ENCODE data around the gene TXNDC17.
"Not testable (repeated sequence)": the region's sequence is repeated elsewhere in the genome, so short reads cannot be mapped to it uniquely, and the experiment has no call there.

The TXNDC17 gene

DNA sequence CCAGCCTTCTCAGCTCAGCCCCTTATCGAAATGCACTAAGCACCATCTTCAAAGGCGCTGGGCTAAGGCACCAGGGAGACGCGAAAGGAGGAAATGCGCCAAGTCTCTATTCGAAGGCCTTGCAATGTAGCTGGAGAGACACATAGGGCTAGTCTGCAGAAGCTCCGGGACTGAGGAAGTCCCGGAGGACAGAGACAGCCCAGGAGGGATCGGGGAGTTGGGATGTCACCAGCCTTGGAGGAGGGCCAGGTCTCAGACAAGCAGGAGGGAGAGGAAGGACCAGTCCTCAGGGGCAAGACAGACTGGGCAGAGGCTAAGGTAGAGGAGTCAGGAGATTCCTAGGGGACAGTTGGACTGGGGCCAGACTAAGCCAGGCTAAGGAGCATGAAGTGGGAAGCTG, 19.2 kb downstream of the TXNDC17 start:
- no peak for DNase-seq (ENCODE audit: low read depth in 2 of 2, low spot score in 1 of 2)

DNA sequence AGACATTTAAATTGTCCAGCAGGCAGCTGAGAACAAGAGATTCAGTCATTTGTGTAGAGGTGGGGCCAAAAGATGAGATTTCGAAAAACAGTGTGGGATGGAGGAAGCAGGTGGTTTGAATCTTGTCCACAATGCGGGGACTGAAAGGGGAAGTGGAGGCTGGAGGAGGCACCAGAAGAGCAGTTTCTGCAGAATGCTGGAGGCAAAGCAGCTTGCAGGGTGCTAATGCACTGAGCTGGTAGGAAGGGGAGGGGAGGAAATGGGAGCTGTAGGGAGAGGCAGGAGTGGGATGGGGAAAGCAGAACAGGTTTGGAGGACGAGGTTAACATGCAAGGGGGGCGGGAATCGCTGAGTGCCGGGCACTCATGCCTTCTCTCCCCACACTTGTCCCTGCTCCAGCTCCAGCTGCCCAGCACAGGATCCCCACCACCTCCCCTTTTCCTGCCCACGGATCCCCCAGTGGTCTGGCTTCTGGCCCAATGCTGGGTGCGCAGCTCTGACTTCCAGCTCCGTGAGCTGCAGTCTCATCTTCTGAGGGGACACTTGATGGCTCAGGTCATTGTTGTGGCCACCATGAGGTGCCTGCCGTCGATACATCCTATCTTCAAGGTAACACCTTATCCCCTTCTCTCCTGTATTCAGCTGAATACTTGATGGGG, 20.1 kb downstream of the TXNDC17 start:
- no peak for DNase-seq (ENCODE audit: low read depth in 2 of 2, low spot score in 1 of 2)

DNA sequence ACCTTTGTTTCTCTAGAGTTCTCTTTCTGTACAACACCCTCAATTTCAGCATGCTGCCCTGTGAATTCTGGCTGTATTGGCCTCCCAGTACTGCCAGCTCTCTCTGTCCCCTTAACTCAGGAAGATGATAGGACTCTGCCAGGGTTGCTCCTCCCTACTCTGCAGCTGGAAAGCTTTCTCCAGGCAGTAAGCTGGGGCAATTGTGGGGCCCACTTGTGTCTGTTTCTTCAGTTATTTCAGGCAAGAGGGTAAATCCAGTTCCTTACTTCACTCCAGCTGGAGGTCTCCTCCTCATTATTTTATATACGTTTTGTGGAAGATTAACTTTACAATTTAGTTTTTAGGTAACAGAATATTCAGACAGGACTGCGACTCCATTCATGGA, 20.6 kb downstream of the TXNDC17 start:
- DNase-seq (ENCODE audit: low read depth in 2 of 2, low spot score in 1 of 2): no peak

DNA sequence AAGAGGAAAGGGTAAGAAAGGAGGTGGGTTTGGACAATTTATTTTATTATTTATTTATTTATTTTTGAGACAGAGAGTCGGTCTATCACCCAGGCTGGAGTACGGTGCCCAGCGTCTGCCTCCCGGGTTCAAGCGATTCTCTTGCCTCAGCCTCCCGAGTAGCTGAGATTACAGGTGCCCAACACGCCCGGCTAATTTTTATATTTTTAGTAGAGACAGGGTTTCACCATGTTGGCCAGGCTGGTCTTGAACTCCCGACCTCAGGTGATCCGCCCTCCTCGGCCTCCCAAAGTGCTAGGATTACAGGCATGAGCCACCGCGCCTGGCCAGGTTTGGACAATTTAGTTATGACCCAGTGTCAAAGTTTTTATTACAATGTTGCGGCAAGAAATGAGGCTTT, 22.3 kb downstream of the TXNDC17 start:
- not testable (repeated sequence) for DNase-seq (ENCODE audit: low read depth in 2 of 2, low spot score in 1 of 2)

DNA sequence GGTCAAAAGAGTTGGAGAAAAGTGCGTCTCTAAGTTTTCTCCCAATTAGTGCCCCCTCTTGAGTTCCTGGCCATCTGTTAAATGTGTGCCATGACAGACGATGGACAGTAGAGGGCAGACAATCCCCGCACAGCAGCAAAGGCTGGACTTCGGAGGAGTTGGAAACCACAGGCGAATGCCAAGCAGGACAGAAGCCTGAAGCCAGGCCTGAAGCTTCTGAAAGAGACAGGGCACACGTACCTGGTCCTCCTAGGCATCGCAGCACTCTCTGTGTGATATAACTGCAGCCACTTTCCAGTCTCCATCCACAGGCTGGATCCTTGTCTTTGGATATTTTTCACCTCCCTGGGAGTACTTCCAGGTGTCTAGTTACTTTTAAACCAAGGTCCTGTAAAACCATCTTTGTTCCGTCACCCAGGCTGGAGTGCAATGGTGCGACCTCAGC, 25.2 kb downstream of the TXNDC17 start:
- DNase-seq (ENCODE audit: low read depth in 2 of 2, low spot score in 1 of 2): no peak

DNA sequence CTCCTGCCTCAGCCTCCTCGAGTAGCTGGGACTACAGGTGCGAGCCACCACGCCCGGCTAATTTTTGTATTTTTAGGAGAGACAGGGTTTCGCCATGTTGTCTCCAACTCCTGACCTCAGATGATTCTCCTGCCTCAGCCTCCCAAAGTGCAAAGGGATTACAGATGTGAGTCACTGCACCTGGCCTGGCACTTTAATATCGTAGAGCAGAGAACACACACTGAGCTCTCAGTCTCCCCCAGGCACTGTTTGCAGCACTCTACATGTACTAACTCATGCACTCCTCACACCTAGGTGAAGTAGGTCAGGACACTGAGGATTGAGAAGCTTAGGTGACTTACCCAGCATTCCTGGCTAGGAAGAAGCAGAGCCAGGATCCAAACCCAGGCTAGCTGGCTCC, 25.7 kb downstream of the TXNDC17 start:
- DNase-seq (ENCODE audit: low read depth in 2 of 2, low spot score in 1 of 2): no peak

DNA sequence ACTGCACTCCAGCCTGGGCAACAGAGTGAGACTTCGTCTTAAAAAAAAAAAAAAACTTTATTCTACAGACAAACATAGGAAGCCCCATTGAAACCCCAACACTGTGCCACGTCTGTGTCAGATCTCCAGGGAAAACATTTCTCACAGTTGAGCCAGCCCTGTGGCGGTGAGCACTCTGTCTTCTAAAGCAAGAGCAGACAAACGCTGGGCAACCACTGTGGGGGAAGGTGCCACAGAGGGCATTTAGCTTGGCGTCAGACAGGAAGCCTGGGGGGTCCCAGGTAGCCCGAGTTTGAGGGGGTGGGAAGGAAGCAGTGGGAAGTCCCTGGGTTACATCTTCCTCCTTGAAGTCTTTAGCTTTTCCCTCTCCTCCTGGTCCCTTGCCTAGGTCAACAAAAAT, 26.7 kb downstream of the TXNDC17 start:
- DNase-seq (ENCODE audit: low read depth in 2 of 2, low spot score in 1 of 2): no peak

DNA sequence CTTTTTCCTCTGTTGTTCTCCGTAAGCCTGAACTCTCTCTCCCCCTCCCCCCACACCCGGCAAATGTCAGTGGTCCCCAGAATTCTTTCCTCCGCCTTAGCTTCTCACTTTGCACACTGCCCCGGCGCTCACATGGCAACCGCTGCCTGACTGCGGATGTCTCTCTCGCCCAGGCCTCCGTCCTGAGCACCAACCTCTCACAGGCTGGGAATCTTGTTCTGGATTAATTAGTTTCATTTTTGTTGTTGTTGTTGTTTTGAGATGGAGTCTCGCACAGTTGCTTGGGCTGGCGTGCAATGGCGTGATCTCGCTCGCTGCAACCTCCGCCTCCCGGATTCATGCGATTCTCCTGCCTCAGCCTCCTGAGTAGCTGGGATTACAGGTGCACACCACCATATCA, 27.4 kb downstream of the TXNDC17 start:
- no peak for DNase-seq (ENCODE audit: low read depth in 2 of 2, low spot score in 1 of 2)

DNA sequence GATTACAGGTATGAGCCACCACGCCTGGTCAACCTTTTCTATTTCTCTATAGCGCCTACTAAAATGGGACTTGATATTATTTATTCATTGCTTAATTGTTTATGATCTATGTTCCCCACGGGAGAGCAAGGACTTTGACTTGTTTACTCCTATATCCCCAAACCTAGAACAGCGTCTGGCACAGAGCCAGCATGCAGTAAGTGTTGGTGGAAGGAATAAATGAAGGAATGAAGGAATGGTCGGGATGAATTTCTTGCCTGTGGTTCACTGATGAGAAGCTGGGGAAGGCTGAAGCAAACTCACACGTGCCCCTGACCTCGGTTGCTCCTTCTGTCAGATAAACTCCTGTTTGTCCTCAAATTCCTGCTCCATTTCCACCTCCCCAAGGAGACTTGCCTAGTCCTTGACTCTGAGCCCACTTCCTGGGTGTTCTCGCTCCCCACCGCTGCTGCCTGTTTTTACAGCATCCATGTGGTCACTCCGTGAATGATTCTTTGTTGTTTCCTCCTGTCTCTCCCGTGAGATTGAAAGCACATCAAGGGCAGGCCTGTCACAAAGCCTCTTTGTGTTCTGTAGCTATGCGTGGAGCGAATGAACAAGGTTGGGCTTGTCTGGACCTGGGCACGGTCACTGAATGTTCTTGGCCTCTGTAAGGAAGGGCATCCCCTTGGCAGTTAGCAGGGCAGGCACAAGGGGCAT, 28.0 kb downstream of the TXNDC17 start:
- no peak for DNase-seq (ENCODE audit: low read depth in 2 of 2, low spot score in 1 of 2)

DNA sequence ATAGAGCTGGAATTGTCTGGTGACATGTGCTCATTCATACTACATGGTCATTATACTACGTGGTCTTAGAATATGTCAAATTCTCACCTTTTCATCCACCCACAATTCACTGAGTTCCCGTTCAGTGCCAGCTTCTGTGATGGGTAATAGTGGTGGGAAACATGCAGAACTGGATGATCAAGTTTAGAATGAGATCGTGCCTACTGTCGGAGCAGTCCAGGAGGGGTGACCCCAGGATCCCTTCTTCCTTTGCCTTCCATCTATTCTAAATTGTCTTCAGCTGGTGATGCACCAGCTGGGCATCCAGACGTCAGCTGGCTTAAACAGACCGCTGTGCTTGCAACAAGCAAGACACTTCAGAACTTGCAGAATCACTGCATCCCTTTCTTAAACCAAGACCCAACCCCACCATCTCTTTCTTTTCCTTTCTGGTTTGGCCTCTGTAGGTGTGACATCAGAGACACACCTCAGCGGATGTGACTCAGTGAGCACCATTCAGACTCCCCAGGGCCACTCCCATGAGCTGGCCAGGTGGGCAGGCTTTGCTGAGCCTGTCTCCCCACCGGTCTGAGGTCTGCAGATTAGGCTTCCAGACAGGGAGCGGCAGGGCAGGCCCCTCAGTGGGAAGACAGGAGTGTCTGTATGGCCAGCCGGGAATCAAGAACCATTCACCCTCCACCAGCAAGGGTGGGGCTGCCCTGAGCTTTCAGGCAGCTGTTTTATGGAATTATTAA, 28.8 kb downstream of the TXNDC17 start:
- no peak for DNase-seq (ENCODE audit: low read depth in 2 of 2, low spot score in 1 of 2)

DNA sequence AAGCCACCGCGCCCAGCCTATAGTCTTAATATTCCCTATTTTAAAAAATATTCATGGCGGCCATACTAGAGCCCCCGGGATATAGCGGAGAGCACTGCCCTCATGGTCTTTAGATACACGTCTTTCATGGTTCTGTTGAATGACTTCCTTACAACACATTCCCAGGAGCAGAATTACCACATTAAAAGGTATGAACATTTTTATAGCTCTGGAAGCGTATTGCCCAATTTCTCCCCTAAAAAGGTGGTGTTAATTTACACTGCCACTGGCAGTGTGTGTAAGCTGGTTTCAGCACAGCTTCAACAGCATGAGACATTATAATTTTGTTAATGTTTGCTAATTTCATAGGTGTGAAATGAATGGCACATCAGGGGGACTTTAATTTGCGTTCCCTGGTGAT, 29.7 kb downstream of the TXNDC17 start:
- no peak for DNase-seq (ENCODE audit: low read depth in 2 of 2, low spot score in 1 of 2)

DNA sequence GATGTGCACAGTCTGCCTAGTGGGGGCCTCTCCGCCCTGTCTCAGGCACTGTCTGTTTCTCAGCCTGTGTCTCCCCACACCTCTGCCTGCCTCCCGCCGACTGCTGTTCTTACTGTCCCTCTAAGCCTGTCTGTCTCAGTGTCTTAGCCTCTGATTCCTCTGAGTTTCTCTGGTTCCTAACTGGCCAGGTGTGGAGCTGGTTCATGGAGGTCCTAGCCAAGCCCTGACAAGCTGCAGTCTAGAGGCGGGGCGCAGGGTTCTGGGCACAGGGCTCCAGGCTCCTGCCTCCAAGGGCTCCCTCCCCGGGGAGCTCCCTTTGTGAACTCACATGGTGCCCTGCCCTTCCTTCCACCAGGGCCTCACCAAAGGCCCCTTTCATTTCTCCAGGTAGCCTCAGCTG, 30.1 kb downstream of the TXNDC17 start:
- DNase-seq (ENCODE audit: low read depth in 2 of 2, low spot score in 1 of 2): no peak

DNA sequence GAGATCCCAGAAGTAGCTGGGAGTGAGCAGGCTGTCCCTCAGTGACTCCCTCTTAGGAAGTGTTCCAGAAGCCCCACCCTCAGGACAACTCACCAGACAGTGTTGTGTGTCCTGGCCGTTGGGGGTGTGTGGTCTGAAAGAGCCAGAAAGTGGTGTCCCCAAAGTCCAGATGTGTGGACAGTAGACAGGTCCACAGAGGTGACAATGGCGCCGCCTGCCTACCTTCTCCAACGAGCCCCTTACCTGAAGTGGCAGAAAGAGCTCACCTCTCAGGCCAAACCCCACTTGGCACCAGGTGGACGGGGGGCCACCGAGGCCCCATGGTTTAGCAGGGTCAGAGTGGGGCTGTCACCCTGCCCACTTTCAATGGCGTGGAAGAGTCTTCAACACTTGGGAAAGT, 30.6 kb downstream of the TXNDC17 start:
- DNase-seq (ENCODE audit: low read depth in 2 of 2, low spot score in 1 of 2): no peak

DNA sequence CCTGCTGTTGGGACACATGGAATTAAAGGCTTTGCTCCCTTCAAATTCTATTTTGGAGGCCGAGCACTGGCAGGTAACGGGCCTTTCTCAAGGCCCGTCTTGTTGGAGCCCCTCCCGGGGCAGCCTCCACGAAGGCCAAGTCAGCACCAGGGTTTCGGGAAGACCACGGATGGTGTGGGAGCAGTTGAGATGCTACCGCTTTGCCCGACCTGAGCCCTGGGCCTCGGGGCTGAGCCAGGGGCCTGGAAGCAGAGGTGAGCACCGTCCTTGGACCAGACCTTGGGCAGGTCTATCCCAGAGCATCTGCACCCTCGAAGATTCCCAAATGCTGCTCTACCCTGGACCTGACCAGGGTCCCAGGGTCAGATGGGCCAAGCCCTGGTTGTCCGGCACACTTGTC, 33.7 kb downstream of the TXNDC17 start:
- no peak for DNase-seq (ENCODE audit: low read depth in 2 of 2, low spot score in 1 of 2)

DNA sequence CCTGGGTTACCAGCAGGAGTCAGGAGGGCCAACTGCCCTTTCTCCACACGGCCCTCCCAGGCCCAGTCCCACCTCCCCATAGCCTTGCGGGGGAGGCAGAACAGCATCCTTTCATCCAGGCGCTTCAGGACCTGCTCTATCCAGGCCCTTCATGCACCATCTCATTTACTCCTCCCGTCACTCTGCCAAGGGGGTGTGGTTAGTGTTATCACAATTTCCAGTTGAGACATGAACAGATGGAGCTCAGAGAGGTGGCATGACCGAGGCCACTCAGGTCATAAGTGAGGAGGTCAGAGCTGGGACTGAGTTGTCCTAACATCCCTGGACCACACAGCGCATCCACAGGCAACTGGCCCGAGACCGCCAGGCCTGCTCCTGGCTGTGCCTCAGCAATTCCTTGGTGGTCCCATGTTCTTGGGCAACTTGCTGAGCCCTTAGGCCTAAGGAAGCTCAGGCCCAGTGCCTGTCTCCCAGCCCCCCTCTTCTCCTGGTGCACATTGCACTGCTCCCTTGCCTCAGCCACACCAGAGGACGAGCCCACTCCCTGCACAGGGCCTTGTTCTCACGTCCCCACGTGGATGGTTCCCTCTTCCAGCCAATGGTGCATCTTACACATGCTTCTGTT, 34.5 kb downstream of the TXNDC17 start:
- DNase-seq (ENCODE audit: low read depth in 2 of 2, low spot score in 1 of 2): no peak

DNA sequence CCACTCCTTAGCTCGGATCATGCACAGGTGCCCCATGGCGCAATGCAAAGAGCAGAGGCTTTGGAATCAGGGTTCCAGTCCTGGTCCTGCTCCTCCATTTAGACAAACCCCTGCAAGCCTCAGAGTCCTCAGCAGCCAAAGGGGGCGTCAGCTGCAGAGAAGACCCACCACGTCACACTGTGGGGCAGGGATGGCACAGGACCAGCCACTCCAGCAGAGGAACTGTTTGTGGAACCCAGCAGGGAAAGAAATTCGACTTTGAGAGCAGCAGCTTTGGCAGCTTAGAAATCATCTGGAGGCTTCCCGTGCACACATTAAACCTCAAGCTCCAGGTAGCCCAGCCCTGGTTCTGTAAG, 35.9 kb downstream of the TXNDC17 start:
- DNase-seq (ENCODE audit: low read depth in 2 of 2, low spot score in 1 of 2): no peak

DNA sequence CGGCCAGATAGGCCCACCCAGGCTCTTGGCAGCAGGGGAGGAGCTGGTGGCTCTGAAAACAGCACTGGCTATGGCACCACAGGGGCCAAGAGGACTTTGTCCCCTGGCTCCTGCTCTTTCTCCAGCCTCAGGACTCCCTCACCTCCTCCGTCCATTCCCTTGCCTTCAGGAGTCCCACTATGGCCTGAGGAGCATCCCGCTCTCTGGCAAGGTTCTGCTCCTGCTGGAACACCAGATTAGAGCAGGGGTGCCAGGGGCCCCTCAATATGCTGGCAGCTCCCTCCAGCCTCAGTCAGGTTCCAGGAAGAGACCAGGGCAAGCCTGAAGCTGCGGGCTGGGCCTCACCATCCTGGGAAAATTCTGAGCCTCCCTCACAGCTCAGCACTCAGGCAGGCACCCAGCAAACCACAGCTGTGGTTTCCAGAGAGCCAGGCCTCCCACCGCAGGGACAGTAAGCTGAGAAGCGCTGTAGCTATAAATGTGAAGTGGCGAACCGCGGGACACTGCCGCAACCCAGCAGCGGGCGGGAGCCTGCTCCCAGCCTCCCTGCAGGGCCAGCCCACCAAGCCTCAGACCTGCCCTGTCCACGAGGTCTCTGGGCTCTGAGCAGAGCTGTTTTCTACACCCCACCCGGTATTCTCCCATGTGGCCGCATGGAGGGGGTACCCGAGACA, 36.4 kb downstream of the TXNDC17 start:
- no peak for DNase-seq (ENCODE audit: low read depth in 2 of 2, low spot score in 1 of 2)

DNA sequence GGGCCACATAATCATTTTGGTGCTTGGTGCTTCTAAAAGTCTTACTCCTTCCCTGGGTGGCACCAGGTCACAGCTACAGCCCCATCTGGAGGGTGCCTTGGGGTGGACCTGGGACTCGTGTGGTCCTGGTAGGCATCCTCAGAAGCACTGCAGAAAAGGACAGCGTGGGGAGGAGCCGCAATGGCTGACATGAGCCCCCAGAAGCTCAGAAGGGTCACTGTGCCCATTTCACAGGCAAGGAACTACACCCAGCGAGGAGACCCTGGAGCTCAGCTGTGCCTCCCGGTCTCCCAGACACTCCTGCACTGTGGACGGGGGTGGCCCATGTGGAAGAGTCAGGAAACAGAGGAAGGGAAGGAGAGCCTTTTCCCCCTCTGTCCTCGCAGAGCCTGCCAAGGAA, 37.1 kb downstream of the TXNDC17 start:
- DNase-seq (ENCODE audit: low read depth in 2 of 2, low spot score in 1 of 2): no peak

DNA sequence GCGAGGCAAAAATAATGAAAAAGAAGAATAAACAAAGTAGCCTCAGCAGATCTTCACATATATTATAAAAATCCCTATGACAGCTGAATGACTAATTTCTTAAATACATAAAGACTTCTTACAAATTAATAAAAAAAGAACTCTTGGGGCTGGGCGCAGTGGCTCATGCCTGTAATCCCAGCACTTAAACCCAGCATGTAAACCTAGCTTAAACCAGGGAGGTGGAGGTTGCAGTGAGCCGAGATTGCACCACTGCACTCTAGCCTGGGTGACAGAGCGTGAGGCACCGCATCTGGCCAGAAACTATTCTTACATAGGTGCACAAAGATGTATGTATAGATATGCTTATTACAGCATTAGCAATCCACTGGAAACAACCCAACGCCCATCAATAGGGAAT, 38.4 kb downstream of the TXNDC17 start:
- no peak for DNase-seq (ENCODE audit: low read depth in 2 of 2, low spot score in 1 of 2)

DNA sequence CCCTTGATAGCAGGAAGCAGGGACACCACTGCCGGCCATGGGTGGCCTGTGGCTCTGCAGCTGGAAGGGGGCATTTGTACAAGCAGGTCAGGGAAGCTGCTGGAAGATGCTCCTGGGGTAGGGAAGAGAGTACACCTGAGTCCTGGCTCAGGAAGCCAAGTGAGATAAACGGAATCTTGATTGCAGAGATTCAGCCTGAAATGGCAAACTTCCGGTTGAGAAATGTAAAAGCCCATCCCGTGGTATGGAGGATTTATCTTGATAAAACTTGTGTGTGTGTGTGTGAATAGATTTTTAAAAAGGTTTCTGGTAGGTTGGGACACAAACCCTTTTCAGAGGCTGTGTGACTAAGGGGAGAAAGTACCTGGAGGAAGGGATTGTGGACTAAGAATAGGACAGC, 40.3 kb downstream of the TXNDC17 start:
- DNase-seq (ENCODE audit: low read depth in 2 of 2, low spot score in 1 of 2): no peak

DNA sequence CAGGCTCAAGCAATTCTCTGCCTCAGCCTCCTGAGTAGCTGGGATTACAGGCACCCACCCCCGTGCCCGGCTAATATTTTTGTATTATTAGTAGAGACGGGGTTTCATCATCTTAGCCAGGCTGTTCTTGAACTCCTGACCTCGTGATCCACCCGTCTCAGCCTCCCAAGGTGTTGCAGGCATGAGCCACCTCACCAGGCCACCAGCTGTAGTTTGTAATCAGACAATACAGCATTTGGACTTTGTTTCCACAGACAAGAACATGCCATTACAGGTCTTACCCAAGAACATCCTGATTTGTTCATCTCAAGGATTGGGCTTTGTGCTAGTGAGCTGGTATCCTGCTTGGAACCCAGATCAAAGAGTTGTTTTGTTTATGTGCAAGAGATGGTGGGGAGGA, 40.8 kb downstream of the TXNDC17 start:
- no peak for DNase-seq (ENCODE audit: low read depth in 2 of 2, low spot score in 1 of 2)

DNA sequence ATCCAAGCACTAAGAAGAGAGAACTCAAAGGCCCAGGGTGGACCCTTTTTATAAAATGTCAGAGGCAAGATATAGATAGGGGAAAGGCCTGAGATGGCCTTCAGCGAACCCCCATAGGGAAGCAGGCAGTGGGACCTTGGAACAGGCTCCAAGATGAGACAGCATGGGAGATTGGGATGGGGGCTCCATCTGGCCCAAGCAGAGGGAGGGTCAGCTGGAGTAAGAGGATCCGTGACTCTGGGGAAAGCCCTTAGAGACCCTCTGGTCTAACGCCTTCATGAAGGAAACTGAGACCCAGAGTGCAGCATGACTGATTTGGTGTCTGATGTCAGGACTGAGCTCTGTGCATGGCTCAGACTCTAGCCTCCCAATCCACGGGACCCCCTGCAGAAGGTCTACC, 41.5 kb downstream of the TXNDC17 start:
- DNase-seq (ENCODE audit: low read depth in 2 of 2, low spot score in 1 of 2): no peak

Data from stimulated activated CD8-positive, alpha-beta memory T cell treated with anti-CD3 and anti-CD28 coated beads, Interleukin-4, amount 100 ng/mL, for 1 hour (primary cell).